Peyer's patch (tissue), 4 donors: Measurements from ENCODE around the gene TXNDC16. TPM values are rescaled to one million over a fixed set of nuclear protein-coding genes. Genes with fewer than 3 reads are reported as not detected.

Source experiments
- DNase-seq, 3 donors: peaks; one replicate each; pipeline ENCODE4 v3.0.0-alpha.2; 2017 to 2019
- H3K27ac ChIP-seq, 4 donors: fragments of 200-600 bp; sonication (generic); one replicate each; pipeline ENCODE4 v1.5.1; 2016 to 2019
- H3K27me3 ChIP-seq, 2 donors: fragments of 200-600 bp; sonication (generic); one replicate each; pipeline ENCODE4 v1.5.1; 2019
- H3K36me3 ChIP-seq, 3 donors: fragments of 200-600 bp; sonication (generic); one replicate each; pipeline ENCODE4 v1.5.1; 2016 to 2019
- H3K4me1 ChIP-seq, 4 donors: fragments of 200-600 bp; sonication (generic); one replicate each; pipeline ENCODE4 v1.5.1; 2016 to 2019
- H3K4me3 ChIP-seq, 4 donors: fragments of 200-600 bp; sonication (generic); 1 replicate in 3 of 4; 2 replicates in 1 of 4; pipeline ENCODE4 v1.5.1; 2016 to 2019; ENCODE audit warnings: mild to moderate bottlenecking in 1 of 4
- H3K9me3 ChIP-seq, 4 donors: fragments of 200-600 bp; sonication (generic); one replicate each; pipeline ENCODE4 v1.5.1; 2016 to 2019; ENCODE audit warnings: mild to moderate bottlenecking in 1 of 4
- CTCF ChIP-seq, 6 experiments: fragments of 450-650 bp in 4 of 6; fragments of 200-600 bp in 2 of 6; sonication (generic) in 1 of 6; IDR thresholded peaks; one replicate each; pipeline ENCODE4 v1.5.1; 2017 to 2019; ENCODE audit warnings: antibody characterized with exemption in 6 of 6, mild to moderate bottlenecking in 3 of 6, moderate library complexity in 1 of 6
- POLR2A ChIP-seq, 2 donors: fragments of 450-650 bp; IDR thresholded peaks; one replicate each; pipeline ENCODE4 v1.5.1; 2017; ENCODE audit warnings: antibody characterized with exemption in 2 of 2, mild to moderate bottlenecking in 2 of 2, moderate library complexity in 2 of 2
- total RNA-seq, 4 donors: library from RNA; depleted of rRNA; stranded (reverse); fragments of >200 nt; gene quantifications; one replicate each; pipeline ENCODE4 v1.1.0, GENCODE V29; 2016

Gene TXNDC16
- total RNA-seq, 4 donors from 2014 or later = 3.3 to 5.6 (median 4.6) TPM

- no peak for TF ChIP-seq CTCF (IDR thresholded peaks at IDR 0.05)
- TF ChIP-seq POLR2A (IDR thresholded peaks at IDR 0.05) = no peak
- no peak for DNase-seq
- Histone ChIP-seq H3K9me3 (peaks cover 0 to 7% (median 3%) of the 10 kb centered on the region in 4 donors), H3K27ac (no peak overlapping the region), H3K4me3 (no peak overlapping the region), H3K36me3 (no peaks in the 10 kb centered on the region), H3K27me3 (no peaks in the 10 kb centered on the region), H3K4me1 (no peaks in the 10 kb centered on the region)
These were observed 93.6 kb downstream of the TXNDC16 start for GRCh38 chr14:52458721-52459085.

- no peak overlapping the region for H3K4me3 ChIP-seq
- no peak for DNase-seq
- no peaks in the 10 kb centered on the region for H3K36me3 ChIP-seq
- TF ChIP-seq CTCF (IDR thresholded peaks at IDR 0.05) (no peak), POLR2A (IDR thresholded peaks at IDR 0.05) (no peak)
- no peak overlapping the region for H3K27ac ChIP-seq
- no peaks in the 10 kb centered on the region for H3K4me1 ChIP-seq
- peaks cover 0 to 7% (median 3%) of the 10 kb centered on the region in 4 donors for H3K9me3 ChIP-seq
- no peaks in the 10 kb centered on the region for H3K27me3 ChIP-seq
These were observed 94.9 kb downstream of the TXNDC16 start for GRCh38 chr14:52457411-52457810.

GRCh38 chr14:52455291-52456088 is 96.8 kb downstream of the TXNDC16 start:
- no peak for TF ChIP-seq POLR2A (IDR thresholded peaks at IDR 0.05)
- TF ChIP-seq CTCF (IDR thresholded peaks at IDR 0.05) = no peak
- no peak overlapping the region for H3K4me3 ChIP-seq
- no peaks in the 10 kb centered on the region for H3K27me3 ChIP-seq
- H3K9me3 ChIP-seq = no peaks in the 10 kb centered on the region
- H3K27ac ChIP-seq = no peak overlapping the region
- H3K36me3 ChIP-seq = no peaks in the 10 kb centered on the region
- DNase-seq = no peak
- no peaks in the 10 kb centered on the region for H3K4me1 ChIP-seq

- no peak for TF ChIP-seq CTCF (IDR thresholded peaks at IDR 0.05)
- no peaks in the 10 kb centered on the region for H3K36me3 ChIP-seq
- no peaks in the 10 kb centered on the region for H3K9me3 ChIP-seq
- H3K4me3 ChIP-seq = no peak overlapping the region
- no peaks in the 10 kb centered on the region for H3K27me3 ChIP-seq
- no peak overlapping the region for H3K27ac ChIP-seq
- no peaks in the 10 kb centered on the region for H3K4me1 ChIP-seq
- DNase-seq = no peak
These were observed 105.1 kb downstream of the TXNDC16 start for GRCh38 chr14:52447236-52447635.

GRCh38 chr14:52446355-52446754 is 106.0 kb downstream of the TXNDC16 start:
- H3K27ac ChIP-seq = no peak overlapping the region
- H3K36me3 ChIP-seq = no peaks in the 10 kb centered on the region
- no peak for DNase-seq
- no peak overlapping the region for H3K4me3 ChIP-seq
- no peaks in the 10 kb centered on the region for H3K27me3 ChIP-seq
- TF ChIP-seq POLR2A (IDR thresholded peaks at IDR 0.05) (no peak), CTCF (IDR thresholded peaks at IDR 0.05) (no peak)
- no peaks in the 10 kb centered on the region for H3K9me3 ChIP-seq
- H3K4me1 ChIP-seq = no peaks in the 10 kb centered on the region
